Measurements from ENCODE around the gene SRSF6. TPM values are rescaled to one million over a fixed set of nuclear protein-coding genes. Genes with fewer than 3 reads are reported as not detected.

Gene SRSF6
- total RNA-seq, 2 donors from 2014 or later, result 42.2 to 90.4 TPM

Other genes starting within 250 kb of the SRSF6 start
- gene L3MBTL1, start 49.8 kb downstream of the SRSF6 start, total RNA-seq, result 10 to 100 TPM; 15.3 to 21.4 TPM
- 10 to 100 TPM in 1 of 2 donors, 1 to 10 TPM in 1; 2.4 to 11.6 TPM for gene SGK2, start 101.1 kb downstream of the SRSF6 start, total RNA-seq
- gene IFT52, start 133.0 kb downstream of the SRSF6 start, total RNA-seq, result 10 to 100 TPM; 17.6 to 18.1 TPM
- under 1 TPM; 0.78 to 0.81 TPM for gene MYBL2, start 209.2 kb downstream of the SRSF6 start, total RNA-seq

Measured in thoracic aorta (tissue), 2 donors.